ENCODE results near the gene PLK3. TPM values are rescaled to one million over a fixed set of nuclear protein-coding genes. Genes with fewer than 3 reads are reported as not detected.

The PLK3 gene
- total and polyA plus RNA-seq, 2 of the 4 experiments (the other 2 are of a cell fraction): 15.8 to 51.6 TPM

- Histone ChIP-seq H3K9me3 (ENCODE audit: control insufficient read depth, insufficient read depth, low read length) (no peaks in the 10 kb centered on the region), H4K5ac (ENCODE audit: low read depth, low read length) (no peak overlapping the region), H3K14ac (replicated peaks; ENCODE audit: low read depth, low read length) (no peak overlapping the region), H2AK5ac (ENCODE audit: low read depth, low read length) (no peak overlapping the region), H3K9me1 (ENCODE audit: insufficient read depth, low read length) (0 out of 2 replicates have a peak, but pooled peaks cover 4% of the 10 kb centered on the region), H3K23ac (ENCODE audit: low read depth, low read length) (no peak overlapping the region), H3K4me1 (ENCODE audit: control insufficient read depth, insufficient read depth, low read length) (no peaks in the 10 kb centered on the region), H3K4ac (ENCODE audit: low read depth, low read length) (no peak overlapping the region), H2BK15ac (ENCODE audit: low read depth, low read length) (no peak overlapping the region), H2AFZ (replicated peaks; ENCODE audit: low read length, poor library complexity) (no peak overlapping the region), H4K8ac (ENCODE audit: low read depth in 2 of 2, low read length in 2 of 2) (no peak overlapping the region), H3K4me2 (ENCODE audit: low read depth, low read length) (no peak overlapping the region), H4K91ac (ENCODE audit: insufficient read depth, low read depth, low read length) (no peak overlapping the region), H2BK120ac (ENCODE audit: low read depth, low read length) (no peak overlapping the region), H3K27ac (ENCODE audit: insufficient read depth, low read length) (no peak overlapping the region), H3K18ac (ENCODE audit: low read depth, low read length) (no peak overlapping the region), H2BK20ac (ENCODE audit: low read depth, low read length) (no peak overlapping the region), H3K27me3 (ENCODE audit: control insufficient read depth, insufficient read depth, low read length) (no peaks in the 10 kb centered on the region), H3K4me3 (ENCODE audit: insufficient read depth, low read depth, low read length) (no peak overlapping the region), H4K20me1 (ENCODE audit: insufficient read depth, low read length) (no peaks in the 10 kb centered on the region), H3K56ac (ENCODE audit: extremely low read depth, insufficient read depth, low read length) (no peak overlapping the region), H3K79me1 (ENCODE audit: low read depth in 1 of 2, low read length in 2 of 2) (peaks cover 0 to 2% of the 10 kb centered on the region in 2 experiments; a peak in 1 of 4 replicates), H3K9ac (ENCODE audit: low read depth, low read length) (no peak overlapping the region), H3K36me3 (ENCODE audit: control insufficient read depth, insufficient read depth, low read length) (peaks cover 10% of the 10 kb centered on the region), H2BK5ac (ENCODE audit: low read depth, low read length, poor library complexity, severe bottlenecking) (no peak overlapping the region), H2AK9ac (replicated peaks; ENCODE audit: low read depth, low read length, poor library complexity) (no peak overlapping the region)
- intact Hi-C loops (cut with micrococcal nuclease) (no loop called here), in situ Hi-C loops (cut with MboI; ENCODE audit: low sequenced_read_pairs) (loop anchor here (25.0 kb wide), 1 partner anchor 132 kb away; the partner anchor contains the start of gene EIF2B3), dilution Hi-C loops (cut with HindIII; ENCODE audit: low sequenced_read_pairs, unreplicated experiment) (no loop called here)
- POLR2A ChIA-PET (ENCODE audit: unreplicated experiment): no interaction called here
- ATAC-seq (ENCODE audit: low read depth): no peak
- BruUV-seq (replicated peaks): no TSS peak
- no peak for TF ChIP-seq BHLHE40 (IDR thresholded peaks at IDR 0.05; ENCODE audit: low read depth, low read length)
- CTCF ChIA-PET: no interaction called here
- WGBS, 2 experiments (ENCODE audit: extremely low coverage in 2 of 2, insufficient read length in 1 of 2): 86% methylated on average over 1 of the region's 1 CpG; no CpG with 5 or more reads in 1 of the 2 experiments
- no peak for DNase-seq
Observed at GRCh38 chr1:44854970-44855369, 54.8 kb downstream of the PLK3 start.

Small RNAs within 50 kb of the gene (microRNA-seq; reads per million reads assigned to microRNA genes)
- gene AL136380.1 (ENCODE audit: insufficient read depth, insufficient read length) (not detected), gene SNORD38A (ENCODE audit: insufficient read depth, insufficient read length) (407 reads per million, percentile 89 among the genes with 10 or more reads in this experiment), gene SNORD38B (ENCODE audit: insufficient read depth, insufficient read length) (not detected), gene SNORD46 (ENCODE audit: insufficient read depth, insufficient read length) (55.8 reads per million, percentile 76 among the genes with 10 or more reads in this experiment), gene SNORD55 (ENCODE audit: insufficient read depth, insufficient read length) (not detected)

Small RNAs within 50 kb of the gene (small RNA-seq; reads per million reads assigned to genes)
- gene AL136380.1 (0 to 0.11 (median 0) reads per million in 5 experiments), gene SNORD38A (158 to 2,721 (median 1,547) reads per million in 5 experiments), gene SNORD38B (0 reads per million in 5 experiments), gene SNORD46 (0.15 to 24.9 (median 2.0) reads per million in 5 experiments), gene SNORD55 (0 reads per million in 5 experiments)

Other genes starting within 250 kb of the PLK3 start
- 2.2 and 2.7 TPM in 2 replicates for gene TMEM53, start 125.9 kb upstream of the PLK3 start, total RNA-seq (2012; rRNA removed)
- 6.3 and 8.1 TPM in 2 replicates for gene TMEM53, start 125.9 kb upstream of the PLK3 start, polyA plus RNA-seq (2012; rRNA removed)
- gene ARMH1, start 125.7 kb upstream of the PLK3 start, total RNA-seq (2012; rRNA removed): 0.28 and 0.36 TPM in 2 replicates
- 0.72 and 1.1 TPM in 2 replicates for gene ARMH1, start 125.7 kb upstream of the PLK3 start, polyA plus RNA-seq (2012; rRNA removed)
- gene RNU5D-1, start 69.2 kb upstream of the PLK3 start, total RNA-seq (2012; rRNA removed): not detected in 2 replicates
- not detected in 2 replicates for gene RNU5D-1, start 69.2 kb upstream of the PLK3 start, polyA plus RNA-seq (2012; rRNA removed)
- 40.5 and 45.0 TPM in 2 replicates for gene KIF2C, start 60.5 kb upstream of the PLK3 start, total RNA-seq (2012; rRNA removed)
- gene KIF2C, start 60.5 kb upstream of the PLK3 start, polyA plus RNA-seq (2012; rRNA removed): 30.7 and 31.6 TPM in 2 replicates
- gene RPS8, start 24.8 kb upstream of the PLK3 start, total RNA-seq (2012; rRNA removed): 1,837 and 2,171 TPM in 2 replicates
- 2,128 and 2,255 TPM in 2 replicates for gene RPS8, start 24.8 kb upstream of the PLK3 start, polyA plus RNA-seq (2012; rRNA removed)
- gene BEST4, start 12.2 kb upstream of the PLK3 start, total RNA-seq (2012; rRNA removed): not detected in 2 replicates
- 0.07 and 0.16 TPM in 2 replicates for gene BEST4, start 12.2 kb upstream of the PLK3 start, polyA plus RNA-seq (2012; rRNA removed)
- gene DYNLT4, start 7.0 kb downstream of the PLK3 start, total RNA-seq (2012; rRNA removed): 0.56 TPM in 1 of 2 replicates, not detected in the other
- not detected in 2 replicates for gene DYNLT4, start 7.0 kb downstream of the PLK3 start, polyA plus RNA-seq (2012; rRNA removed)
- 0.56 and 0.90 TPM in 2 replicates for gene BTBD19, start 8.1 kb downstream of the PLK3 start, total RNA-seq (2012; rRNA removed)
- gene BTBD19, start 8.1 kb downstream of the PLK3 start, polyA plus RNA-seq (2012; rRNA removed): 16.0 and 17.2 TPM in 2 replicates
- gene PTCH2, start 42.9 kb downstream of the PLK3 start, total RNA-seq (2012; rRNA removed): under 0.01 TPM in 2 replicates
- 0.56 and 0.66 TPM in 2 replicates for gene PTCH2, start 42.9 kb downstream of the PLK3 start, polyA plus RNA-seq (2012; rRNA removed)
- gene EIF2B3, start 186.2 kb downstream of the PLK3 start, total RNA-seq (2012; rRNA removed): 63.3 and 77.8 TPM in 2 replicates
- 33.7 and 36.6 TPM in 2 replicates for gene EIF2B3, start 186.2 kb downstream of the PLK3 start, polyA plus RNA-seq (2012; rRNA removed)
- gene HECTD3, start 210.9 kb downstream of the PLK3 start, total RNA-seq (2012; rRNA removed): 12.2 and 14.4 TPM in 2 replicates
- gene HECTD3, start 210.9 kb downstream of the PLK3 start, polyA plus RNA-seq (2012; rRNA removed): 39.5 and 44.1 TPM in 2 replicates
- gene UROD, start 211.9 kb downstream of the PLK3 start, total RNA-seq (2012; rRNA removed): 165 and 220 TPM in 2 replicates
- 224 and 247 TPM in 2 replicates for gene UROD, start 211.9 kb downstream of the PLK3 start, polyA plus RNA-seq (2012; rRNA removed)